Esophagus muscularis mucosa (tissue), 3 donors: ENCODE results near the gene NAPB.

Experiments used
- EP300 ChIP-seq: sonication (generic); formaldehyde crosslinking; IDR thresholded peaks from one replicate; pipeline ENCODE4 v1.6.1; 2017; ENCODE audit warnings: antibody characterized with exemption
- TF ChIP-seq, protein P1 (sequence below), 3 experiments: fragments of 200-600 bp in 2 of 3; fragments of 450-650 bp in 1 of 3; sonication (generic) in 2 of 3; IDR thresholded peaks; one replicate each; pipeline ENCODE4 v1.5.1; 2017 to 2019; ENCODE audit warnings: antibody characterized with exemption in 3 of 3, mild to moderate bottlenecking in 2 of 3, moderate library complexity in 1 of 3

DNA sequence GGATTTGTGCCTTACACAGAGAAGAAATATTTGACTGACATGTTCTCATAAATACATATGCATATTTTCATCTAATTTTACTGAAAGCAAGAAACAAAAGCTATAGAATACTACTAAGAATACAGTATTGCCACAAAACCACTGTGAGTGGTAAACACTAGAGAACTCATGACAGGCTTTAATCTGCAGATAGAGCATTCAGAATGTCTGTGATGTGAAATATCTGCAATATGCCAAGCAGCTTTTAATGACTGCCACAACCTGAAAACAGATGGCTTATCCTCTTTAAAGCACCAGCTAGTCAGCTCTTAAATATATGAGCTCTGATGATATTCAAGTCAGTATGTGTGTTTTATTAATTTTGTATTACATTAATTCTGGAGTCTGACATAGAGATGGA is 3.4 kb downstream of the NAPB start:
- no peak for TF ChIP-seq EP300
- TF ChIP-seq, protein P1, sequence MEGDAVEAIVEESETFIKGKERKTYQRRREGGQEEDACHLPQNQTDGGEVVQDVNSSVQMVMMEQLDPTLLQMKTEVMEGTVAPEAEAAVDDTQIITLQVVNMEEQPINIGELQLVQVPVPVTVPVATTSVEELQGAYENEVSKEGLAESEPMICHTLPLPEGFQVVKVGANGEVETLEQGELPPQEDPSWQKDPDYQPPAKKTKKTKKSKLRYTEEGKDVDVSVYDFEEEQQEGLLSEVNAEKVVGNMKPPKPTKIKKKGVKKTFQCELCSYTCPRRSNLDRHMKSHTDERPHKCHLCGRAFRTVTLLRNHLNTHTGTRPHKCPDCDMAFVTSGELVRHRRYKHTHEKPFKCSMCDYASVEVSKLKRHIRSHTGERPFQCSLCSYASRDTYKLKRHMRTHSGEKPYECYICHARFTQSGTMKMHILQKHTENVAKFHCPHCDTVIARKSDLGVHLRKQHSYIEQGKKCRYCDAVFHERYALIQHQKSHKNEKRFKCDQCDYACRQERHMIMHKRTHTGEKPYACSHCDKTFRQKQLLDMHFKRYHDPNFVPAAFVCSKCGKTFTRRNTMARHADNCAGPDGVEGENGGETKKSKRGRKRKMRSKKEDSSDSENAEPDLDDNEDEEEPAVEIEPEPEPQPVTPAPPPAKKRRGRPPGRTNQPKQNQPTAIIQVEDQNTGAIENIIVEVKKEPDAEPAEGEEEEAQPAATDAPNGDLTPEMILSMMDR (IDR thresholded peaks at IDR 0.05) = no peak
